Erythroblast (primary cell): ENCODE data around the gene GJC2.

ENCODE experiments used
- GATA1 ChIP-seq: IDR thresholded peaks from 2 replicates; pipeline ENCODE4 v1.6.1; 2011; ENCODE audit warnings: low read depth, mild to moderate bottlenecking, control low read depth, low read length, moderate library complexity
- POLR2A ChIP-seq: IDR thresholded peaks from 2 replicates; pipeline ENCODE4 v1.6.1; 2011; ENCODE audit warnings: mild to moderate bottlenecking, low read length

DNA sequence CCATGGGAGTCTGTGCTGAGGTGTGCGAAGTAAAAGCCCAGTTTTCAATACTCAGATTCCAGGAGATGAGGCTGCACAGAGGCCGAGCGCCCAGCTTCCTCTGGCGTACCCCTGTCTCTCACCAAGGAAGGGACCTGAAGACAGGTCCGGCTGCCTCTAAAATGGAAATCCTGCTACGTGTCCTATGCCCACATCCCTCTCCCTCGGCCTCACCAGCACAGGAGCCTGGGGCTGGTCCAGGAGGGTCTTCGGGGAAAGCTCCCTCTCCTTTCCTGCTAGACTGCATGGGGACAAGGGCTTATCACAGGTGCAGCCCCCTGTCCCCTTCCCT is 41.0 kb upstream of the GJC2 start:
- TF ChIP-seq POLR2A (no peak), GATA1 (no peak)
